Thymus (tissue), 11 donors: ENCODE data around the gene CACUL1. TPM values are rescaled to one million over a fixed set of nuclear protein-coding genes. Genes with fewer than 3 reads are reported as not detected.
"Not testable (repeated sequence)": the region's sequence is repeated elsewhere in the genome, so short reads cannot be mapped to it uniquely, and the experiment has no call there.

Experiments
- DNase-seq, 9 donors: peaks; one replicate each; pipeline ENCODE4 v3.0.0-alpha.2; 2013; ENCODE audit warnings: low spot score in 9 of 9, low read depth in 6 of 9, missing footprints in 1 of 9
- H3K27ac ChIP-seq, 2 donors: one replicate each; pipeline ENCODE4 v1.5.1; 2013; ENCODE audit warnings: control low read depth in 1 of 2, low read depth in 1 of 2, low read length in 1 of 2, mild to moderate bottlenecking in 1 of 2, moderate library complexity in 1 of 2
- H3K27me3 ChIP-seq, 2 donors: one replicate each; pipeline ENCODE4 v1.5.1; 2013; ENCODE audit warnings: low read length in 1 of 2; ENCODE audit not compliant: control insufficient read depth in 2 of 2, insufficient read depth in 1 of 2
- H3K36me3 ChIP-seq, 2 donors: one replicate each; pipeline ENCODE4 v1.5.1; 2013; ENCODE audit warnings: low read length in 1 of 2, mild to moderate bottlenecking in 1 of 2, moderate library complexity in 1 of 2; ENCODE audit not compliant: control insufficient read depth in 2 of 2, insufficient read depth in 2 of 2
- H3K4me1 ChIP-seq, 2 donors: one replicate each; pipeline ENCODE4 v1.5.1; 2013; ENCODE audit warnings: low read length in 2 of 2; ENCODE audit not compliant: control insufficient read depth in 2 of 2, insufficient read depth in 2 of 2
- H3K4me3 ChIP-seq, 2 donors: one replicate each; pipeline ENCODE4 v1.5.1; 2013; ENCODE audit warnings: low read length in 2 of 2, control low read depth in 1 of 2, mild to moderate bottlenecking in 1 of 2
- H3K9me3 ChIP-seq, 2 donors: one replicate each; pipeline ENCODE4 v1.5.1; 2013; ENCODE audit warnings: low read length in 1 of 2, mild to moderate bottlenecking in 1 of 2; ENCODE audit not compliant: control insufficient read depth in 2 of 2, insufficient read depth in 1 of 2
- WGBS: extraction: QIAGEN DNeasy Blood & Tissue Kit; methylation state at CpG from one replicate; pipeline ENCODE4 v1.1.7; 2013; 5-methylcytosine and 5-hydroxymethylcytosine counted together
- polyA plus RNA-seq: library from polyadenylated mRNA; stranded (reverse); fragments of 200-250 nt; gene quantifications from one replicate; pipeline ENCODE4 v1.2.3, GENCODE V29; 2013
- total RNA-seq: library from RNA; stranded (reverse); fragments of 120-200 nt; gene quantifications from one replicate; pipeline ENCODE4 v1.2.4, GENCODE V29; 2013
- donor health status: healthy.

CACUL1 gene
- total and polyA plus RNA-seq, 2 donors: 9.9 to 15.4 TPM

DNA sequence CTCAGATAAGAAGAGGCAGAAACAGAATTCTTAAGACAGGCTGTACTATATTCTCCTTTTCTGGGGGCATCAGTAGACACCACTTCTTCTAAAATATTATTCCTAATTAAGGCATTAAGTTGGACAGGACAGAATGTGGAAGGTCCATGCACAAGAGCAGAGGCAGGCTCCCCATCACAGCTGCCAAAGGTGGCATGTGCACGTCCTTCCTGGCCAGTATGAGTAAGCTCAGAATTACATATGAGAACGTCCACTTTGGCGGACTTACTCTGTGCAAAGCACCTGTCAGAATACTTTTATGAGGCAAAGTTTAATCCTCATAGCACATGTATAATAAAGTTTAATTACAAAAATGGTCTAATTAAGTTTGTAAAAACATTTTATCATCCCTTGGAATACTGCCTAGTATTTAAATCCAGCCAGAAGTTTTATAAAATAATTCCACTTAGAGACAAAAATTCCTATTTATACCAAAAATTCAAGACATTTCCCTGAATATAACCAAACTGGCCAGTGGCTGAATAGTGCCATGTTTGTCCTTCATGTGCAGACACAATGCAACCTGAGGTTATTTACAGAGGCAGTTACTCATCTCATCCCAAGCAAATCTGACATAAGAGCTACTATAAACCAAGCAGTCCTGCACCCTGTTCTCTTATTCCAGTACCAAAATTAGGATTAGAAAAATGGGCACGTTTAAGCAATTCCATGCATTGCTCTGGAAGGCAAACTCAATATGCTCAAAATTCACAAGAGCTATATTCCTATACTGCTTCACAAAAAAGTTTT is 65.5 kb downstream of the CACUL1 start:
- 98% methylated on average over 4 of the region's 4 CpGs for WGBS
- H3K4me3 ChIP-seq: no peak overlapping the region
- no peak for DNase-seq
- H3K27ac ChIP-seq: no peak overlapping the region
- H3K9me3 ChIP-seq: no peaks in the 10 kb centered on the region
- H3K27me3 ChIP-seq: no peaks in the 10 kb centered on the region
- H3K36me3 ChIP-seq: peaks cover 28 to 34% of the 10 kb centered on the region in 2 donors
- H3K4me1 ChIP-seq: no peaks in the 10 kb centered on the region

DNA sequence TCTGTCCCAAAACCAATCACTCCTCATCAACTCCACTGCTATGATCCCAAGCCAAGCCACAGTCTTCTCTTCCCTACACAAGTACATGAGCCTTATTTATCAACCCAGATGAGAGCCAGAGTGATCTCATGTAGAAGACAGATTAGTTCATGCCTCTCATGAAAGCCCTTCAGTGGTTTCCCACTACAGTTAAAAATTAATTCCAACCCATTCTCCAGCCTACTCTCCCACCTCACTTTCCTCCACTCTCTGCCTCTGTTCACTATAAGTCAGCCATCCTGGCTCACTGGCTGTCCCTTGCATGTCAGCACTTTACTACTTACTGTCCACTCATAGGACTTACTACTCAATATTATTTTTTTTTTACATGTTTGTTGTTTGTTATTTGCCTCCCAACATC is 67.3 kb downstream of the CACUL1 start:
- no peak overlapping the region for H3K4me3 ChIP-seq
- no peak overlapping the region for H3K27ac ChIP-seq
- H3K4me1 ChIP-seq: no peaks in the 10 kb centered on the region
- H3K27me3 ChIP-seq: no peaks in the 10 kb centered on the region
- H3K36me3 ChIP-seq: peaks cover 33 to 42% of the 10 kb centered on the region in 2 donors
- DNase-seq: no peak
- no peaks in the 10 kb centered on the region for H3K9me3 ChIP-seq

DNA sequence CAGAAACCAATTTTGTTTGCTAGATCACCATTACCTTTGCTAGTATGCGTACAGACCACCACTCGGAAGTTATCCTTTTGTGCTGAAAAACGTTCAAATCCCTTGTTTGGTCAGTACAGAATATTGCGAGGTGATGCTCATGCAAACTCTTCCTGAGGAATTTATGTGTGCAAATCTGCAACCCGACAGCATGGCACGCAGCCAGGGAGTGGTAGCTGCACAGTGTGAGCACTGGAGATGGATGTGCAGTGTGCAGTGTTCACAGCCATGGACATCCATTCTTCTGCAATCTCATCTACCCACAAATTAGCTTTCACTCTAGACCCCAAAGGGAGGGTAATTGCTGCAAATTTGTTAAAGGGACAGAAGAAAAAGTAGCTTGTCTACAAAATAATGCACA is 72.2 kb downstream of the CACUL1 start:
- Histone ChIP-seq H3K4me3 (no peak overlapping the region), H3K4me1 (no peaks in the 10 kb centered on the region), H3K27me3 (no peaks in the 10 kb centered on the region), H3K36me3 (peaks cover 33 to 42% of the 10 kb centered on the region in 2 donors), H3K9me3 (no peaks in the 10 kb centered on the region), H3K27ac (no peak overlapping the region)
- 99% methylated on average over 6 of the region's 6 CpGs for WGBS
- no peak for DNase-seq

DNA sequence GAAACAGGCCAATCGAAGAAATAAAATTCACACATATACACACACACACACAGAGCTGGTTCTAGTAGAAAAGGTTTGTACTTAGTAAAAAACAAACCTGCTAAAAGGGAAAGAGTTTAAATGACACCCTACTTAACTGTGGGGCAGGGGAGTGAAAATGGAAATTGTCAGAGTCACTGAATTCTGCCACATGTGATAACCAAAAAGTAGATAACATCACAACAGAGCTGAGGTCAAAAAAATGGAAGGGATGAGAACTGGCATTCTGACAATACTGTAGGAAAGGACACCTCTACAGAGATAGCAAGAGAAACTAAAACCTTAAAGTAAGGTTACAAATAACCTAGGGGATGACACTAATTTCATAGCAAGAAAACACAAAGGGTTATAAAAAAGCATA is 74.6 kb downstream of the CACUL1 start:
- no peak overlapping the region for H3K4me3 ChIP-seq
- 99% methylated on average over 1 of the region's 1 CpG for WGBS
- no peak overlapping the region for H3K27ac ChIP-seq
- DNase-seq: no peak
- no peaks in the 10 kb centered on the region for H3K27me3 ChIP-seq
- no peaks in the 10 kb centered on the region for H3K4me1 ChIP-seq
- H3K36me3 ChIP-seq: peaks cover 20 to 23% of the 10 kb centered on the region in 2 donors
- no peaks in the 10 kb centered on the region for H3K9me3 ChIP-seq

DNA sequence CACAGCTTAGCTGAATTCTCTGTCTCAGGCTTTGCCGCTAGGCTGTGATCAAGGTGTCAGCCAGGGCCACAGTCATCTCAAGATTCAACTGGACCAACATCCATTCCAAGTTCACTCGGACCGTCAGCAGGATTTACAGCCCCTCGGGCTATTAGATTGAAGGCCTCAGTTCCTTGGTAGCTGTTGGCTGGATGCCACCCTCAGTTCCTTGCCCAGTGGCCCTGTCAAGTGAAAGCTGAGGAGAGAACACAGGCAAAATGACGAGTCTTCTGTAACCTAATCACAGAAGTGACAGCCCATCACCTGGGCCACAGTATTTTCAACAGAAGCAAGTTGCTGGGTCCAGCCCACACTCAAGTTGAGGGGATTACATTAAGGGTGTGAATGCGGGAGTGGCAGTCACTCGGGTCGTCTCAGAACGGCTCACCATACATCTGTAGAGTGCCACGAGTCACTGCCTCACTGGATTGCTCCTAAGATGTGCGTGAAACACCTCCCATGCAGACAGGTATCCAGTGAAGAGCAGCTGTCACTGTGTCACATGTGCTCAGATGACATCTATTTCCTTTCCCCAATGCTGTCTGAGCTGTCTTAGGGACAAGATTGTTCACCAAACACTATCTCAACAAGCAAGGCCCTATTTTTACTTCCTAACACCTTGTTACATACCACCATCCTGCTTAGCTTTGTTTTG is 80.4 kb downstream of the CACUL1 start:
- peaks cover 6 to 17% of the 10 kb centered on the region in 2 donors for H3K4me1 ChIP-seq
- H3K9me3 ChIP-seq: no peaks in the 10 kb centered on the region
- H3K27me3 ChIP-seq: no peaks in the 10 kb centered on the region
- DNase-seq: no peak
- peaks cover 7 to 13% of the 10 kb centered on the region in 2 donors for H3K36me3 ChIP-seq
- no peak overlapping the region for H3K4me3 ChIP-seq
- WGBS: 95% methylated on average over 11 of the region's 11 CpGs
- peak overlapping the region in 1 of 2 donors; percentile 35 for H3K27ac ChIP-seq

DNA sequence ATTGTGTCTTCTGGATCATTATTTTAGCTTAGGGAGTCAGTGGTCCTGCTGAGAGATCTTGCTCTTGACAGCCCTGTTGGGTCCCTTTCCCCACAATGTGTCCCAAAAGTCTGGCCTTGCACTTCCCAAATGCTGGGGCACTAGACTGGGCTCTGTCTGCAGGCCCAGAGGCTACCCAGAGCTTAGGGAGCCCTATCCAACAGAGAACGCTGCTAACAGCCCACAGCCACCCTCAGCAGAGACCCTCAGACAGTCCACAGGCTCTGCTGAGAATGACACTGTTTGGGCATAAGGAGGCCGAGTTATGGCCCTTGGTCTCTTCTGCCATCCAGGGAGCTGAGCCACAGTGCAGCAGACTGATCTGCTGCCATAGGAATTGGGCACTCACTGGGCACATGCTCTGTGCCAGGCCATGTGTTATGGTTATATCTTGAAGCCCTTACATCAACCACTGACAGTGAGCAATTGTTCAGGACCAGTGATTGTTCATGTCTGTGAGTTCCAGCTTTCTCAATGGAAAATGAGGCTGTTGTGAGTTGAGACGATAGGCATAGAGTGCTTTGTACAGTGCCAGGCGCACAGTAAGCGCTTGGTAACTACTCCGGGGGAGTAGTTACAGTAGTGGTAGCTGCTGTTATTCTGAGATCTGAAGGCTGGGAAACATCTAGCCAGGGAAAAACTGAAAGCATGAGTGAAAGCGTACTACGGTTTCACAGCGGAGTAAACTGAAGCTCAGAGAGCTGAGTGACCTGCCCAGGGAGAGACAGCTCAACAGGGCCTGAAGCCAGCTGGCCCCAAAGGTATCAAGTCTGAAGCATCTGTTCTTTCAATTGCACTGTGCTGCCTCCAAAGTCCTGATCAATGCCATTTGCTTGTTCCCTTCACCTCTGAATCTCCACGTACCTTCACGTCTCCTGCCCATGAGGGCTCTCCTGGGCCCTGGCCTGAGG is 81.7 kb downstream of the CACUL1 start:
- H3K36me3 ChIP-seq: peaks cover 7 to 13% of the 10 kb centered on the region in 2 donors
- no peak overlapping the region for H3K4me3 ChIP-seq
- no peak for DNase-seq
- peak overlapping the region in 1 of 2 donors; percentile 16 for H3K27ac ChIP-seq
- H3K9me3 ChIP-seq: no peaks in the 10 kb centered on the region
- H3K27me3 ChIP-seq: no peaks in the 10 kb centered on the region
- peaks cover 8 to 22% of the 10 kb centered on the region in 2 donors for H3K4me1 ChIP-seq
- WGBS: 86% methylated on average over 11 of the region's 11 CpGs

DNA sequence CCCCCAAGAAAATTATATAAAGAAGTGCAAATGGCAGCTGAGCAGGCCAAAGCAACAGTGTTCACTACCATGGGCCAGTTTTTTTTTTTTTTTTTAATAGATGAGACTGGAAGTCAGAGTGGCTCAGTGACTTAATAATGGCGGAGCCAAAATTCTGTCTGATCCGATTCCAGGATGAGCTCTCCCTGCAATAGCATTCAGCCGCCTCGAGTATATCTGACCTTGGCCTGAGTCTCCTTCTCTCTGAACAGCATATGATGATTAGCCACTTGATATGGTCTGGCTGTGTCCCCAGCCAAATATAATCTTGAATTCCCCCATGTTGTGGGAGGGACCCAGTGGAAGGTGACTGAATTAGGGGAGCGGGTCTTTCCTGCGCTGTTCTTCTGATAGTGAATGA is 82.6 kb downstream of the CACUL1 start:
- no peak overlapping the region for H3K27ac ChIP-seq
- DNase-seq: no peak
- no peaks in the 10 kb centered on the region for H3K27me3 ChIP-seq
- WGBS: 89% methylated on average over 6 of the region's 6 CpGs
- H3K9me3 ChIP-seq: no peaks in the 10 kb centered on the region
- no peak overlapping the region for H3K4me3 ChIP-seq
- peaks cover 8 to 22% of the 10 kb centered on the region in 2 donors for H3K4me1 ChIP-seq
- peaks cover 7 to 13% of the 10 kb centered on the region in 2 donors for H3K36me3 ChIP-seq

DNA sequence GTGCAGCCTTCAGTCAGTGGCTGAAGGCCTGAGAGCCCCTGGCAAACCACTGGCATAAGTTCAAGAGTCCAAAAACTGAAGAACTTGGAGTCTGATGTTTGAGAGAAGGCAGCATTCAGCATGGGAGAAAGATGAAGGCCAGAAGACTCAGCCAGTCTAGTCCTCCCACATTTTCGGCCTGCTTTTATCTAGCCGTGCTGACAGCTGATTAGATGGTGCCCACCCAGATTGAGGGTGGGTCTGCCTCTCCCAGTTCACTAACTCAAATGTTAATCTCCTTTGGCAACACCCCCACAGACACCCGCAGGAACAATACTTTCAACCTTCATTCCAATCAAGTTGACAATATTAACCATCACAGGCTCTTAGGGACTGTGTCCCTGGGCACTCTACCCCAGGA is 83.5 kb downstream of the CACUL1 start:
- H3K27me3 ChIP-seq, H3K27ac ChIP-seq, H3K4me3 ChIP-seq, H3K9me3 ChIP-seq, DNase-seq: not testable (repeated sequence)
- H3K4me1 ChIP-seq: peaks cover 8 to 22% of the 10 kb centered on the region in 2 donors
- WGBS: 93% methylated on average over 3 of the region's 3 CpGs
- peaks cover 7 to 13% of the 10 kb centered on the region in 2 donors for H3K36me3 ChIP-seq
